ENCODE measurements around the gene TIMM10. TPM values are rescaled to one million over a fixed set of nuclear protein-coding genes. Genes with fewer than 3 reads are reported as not detected.

The TIMM10 gene
- total and polyA plus RNA-seq, 2 experiments from 2014 or later: 32.6 to 64.7 TPM

DNA sequence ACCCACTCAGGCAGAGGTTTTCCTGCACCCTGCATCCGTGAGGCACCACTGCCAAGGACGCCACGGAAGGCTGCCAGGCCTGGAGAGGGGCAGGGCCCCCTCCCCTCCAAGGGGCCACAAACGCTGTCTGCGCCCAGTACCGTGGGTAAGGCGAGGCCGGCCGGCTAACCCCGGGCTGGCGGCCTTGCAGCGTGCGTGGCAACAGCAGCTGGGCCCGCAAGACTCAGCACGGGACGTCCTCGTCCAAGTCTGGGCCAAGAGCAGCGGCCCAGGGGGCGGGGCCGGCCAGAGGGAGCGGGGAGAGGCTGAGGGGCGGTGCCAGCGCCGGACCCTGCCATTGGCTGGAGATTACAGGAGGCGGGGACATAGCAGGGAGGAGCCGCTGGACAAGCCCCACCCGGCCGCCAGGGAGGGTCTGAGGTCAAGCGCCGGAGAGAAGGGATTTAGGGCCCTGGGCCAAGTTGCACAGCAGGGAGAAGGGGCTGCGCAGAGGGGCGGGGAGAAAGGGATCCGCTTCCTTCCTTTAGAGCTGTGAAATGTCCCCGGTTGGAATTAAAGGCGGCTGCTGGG is 31.1 kb downstream of the TIMM10 start:
- Histone ChIP-seq H3K4me3 (no peak overlapping the region), H3K9me3 (ENCODE audit: low read depth) (no peaks in the 10 kb centered on the region), H3K4me1 (ENCODE audit: low read depth) (peaks cover 18% of the 10 kb centered on the region), H3K27ac (peak overlapping the region; percentile 64), H3K27me3 (no peaks in the 10 kb centered on the region), H3K36me3 (no peaks in the 10 kb centered on the region)
- TF ChIP-seq CTCF (IDR thresholded peaks at IDR 0.05; ENCODE audit: low read depth, low read length): no peak
- DNase-seq (ENCODE audit: low read depth in 1 of 2, low spot score in 1 of 2): peak; percentile 98 to 99

DNA sequence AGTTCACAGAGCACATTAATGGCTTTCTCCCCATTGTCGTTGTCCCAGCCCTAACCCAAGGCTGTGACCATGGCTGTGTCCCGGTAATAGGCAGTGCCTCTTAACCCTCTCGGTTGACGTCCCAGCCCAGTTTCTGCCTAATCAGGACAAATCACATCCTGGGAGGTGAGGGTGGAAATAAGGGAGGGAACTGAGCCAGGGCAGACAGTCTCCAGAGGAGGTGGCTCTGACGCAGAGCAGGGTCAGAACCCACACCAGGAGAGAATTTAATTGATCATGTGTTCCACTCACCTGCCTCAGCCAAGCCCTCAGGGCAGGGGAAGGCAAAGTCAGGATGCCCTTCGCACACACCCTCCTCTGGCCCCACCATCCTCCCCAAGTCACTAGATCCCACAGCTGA is 32.0 kb downstream of the TIMM10 start:
- Histone ChIP-seq H3K4me3 (no peak overlapping the region), H3K27ac (no peak overlapping the region), H3K36me3 (no peaks in the 10 kb centered on the region), H3K9me3 (ENCODE audit: low read depth) (no peaks in the 10 kb centered on the region), H3K27me3 (no peaks in the 10 kb centered on the region), H3K4me1 (ENCODE audit: low read depth) (peaks cover 18% of the 10 kb centered on the region)
- no peak for DNase-seq (ENCODE audit: low read depth in 1 of 2, low spot score in 1 of 2)
- no peak for TF ChIP-seq CTCF (IDR thresholded peaks at IDR 0.05; ENCODE audit: low read depth, low read length)

- no peak overlapping the region for H3K4me3 ChIP-seq
- DNase-seq (ENCODE audit: low read depth in 1 of 2, low spot score in 1 of 2): no peak
- no peak for TF ChIP-seq CTCF (IDR thresholded peaks at IDR 0.05; ENCODE audit: low read depth, low read length)
These were observed 33.0 kb downstream of the TIMM10 start for GRCh38 chr11:57497303-57498247.

DNA sequence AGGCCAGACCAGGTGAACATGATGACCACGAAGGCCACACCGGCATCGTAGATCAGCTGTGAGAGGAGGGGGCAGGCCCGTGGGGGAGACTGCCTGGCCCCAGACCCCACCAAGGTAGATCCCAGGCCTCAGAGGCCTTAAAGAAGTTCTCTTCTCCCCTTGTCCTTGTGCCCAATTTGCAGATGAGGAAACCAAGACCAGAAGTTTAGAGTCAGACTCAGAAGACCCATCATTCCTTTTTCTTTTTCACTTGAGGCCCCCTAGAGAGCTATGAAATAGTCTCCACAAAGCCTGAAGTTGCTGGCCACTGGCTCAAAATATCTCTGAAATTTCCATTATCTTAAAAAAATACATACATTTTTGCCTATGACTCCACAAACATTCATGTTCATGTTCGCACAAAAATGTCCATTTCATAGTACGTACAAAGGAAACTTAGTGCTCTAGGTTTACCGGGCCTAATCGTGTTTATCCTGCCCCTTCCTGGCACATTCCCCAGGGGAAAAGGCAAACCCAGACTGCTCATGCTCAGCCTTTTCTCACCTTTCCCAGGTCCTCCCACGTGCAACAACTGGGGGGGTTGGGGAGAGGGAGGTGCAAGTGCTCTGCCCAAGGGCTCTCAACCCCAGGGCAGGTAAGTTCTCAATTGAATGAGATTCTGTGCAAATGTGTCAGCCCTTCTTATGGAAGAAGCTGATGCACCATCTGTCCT is 34.3 kb downstream of the TIMM10 start:
- H3K4me1 ChIP-seq (ENCODE audit: low read depth): peaks cover 12% of the 10 kb centered on the region
- H3K36me3 ChIP-seq: no peaks in the 10 kb centered on the region
- no peak overlapping the region for H3K4me3 ChIP-seq
- H3K9me3 ChIP-seq (ENCODE audit: low read depth): no peaks in the 10 kb centered on the region
- no peaks in the 10 kb centered on the region for H3K27me3 ChIP-seq
- DNase-seq (ENCODE audit: low read depth in 1 of 2, low spot score in 1 of 2): no peak
- H3K27ac ChIP-seq: no peak overlapping the region
- no peak for TF ChIP-seq CTCF (IDR thresholded peaks at IDR 0.05; ENCODE audit: low read depth, low read length)

More at GRCh38 chr11:57497303-57498247, 33.0 kb downstream of the TIMM10 start:
- H3K27me3 ChIP-seq: no peaks in the 10 kb centered on the region
- H3K4me1 ChIP-seq (ENCODE audit: low read depth): peaks cover 18% of the 10 kb centered on the region
- H3K9me3 ChIP-seq (ENCODE audit: low read depth): no peaks in the 10 kb centered on the region
- H3K27ac ChIP-seq: no peak overlapping the region
- no peaks in the 10 kb centered on the region for H3K36me3 ChIP-seq

Data from cardiac muscle cell (in vitro differentiated cells and primary cell).